Chondrocyte (in vitro differentiated cells): ENCODE measurements around the gene TTYH3. TPM values are rescaled to one million over a fixed set of nuclear protein-coding genes. Genes with fewer than 3 reads are reported as not detected.
"Not testable (repeated sequence)": the region's sequence is repeated elsewhere in the genome, so short reads cannot be mapped to it uniquely, and the experiment has no call there.

Source experiments
- DNase-seq: peaks from one replicate; pipeline ENCODE4 v3.0.0; 2021; ENCODE audit warnings: mixed read lengths, low spot score
- H3K27ac Mint-ChIP-seq: one replicate; pipeline ENCODE4 v1.8.0; 2021; ENCODE audit warnings: mild to moderate bottlenecking, moderate library complexity, mixed read lengths; ENCODE audit not compliant: unreplicated experiment
- H3K27me3 Mint-ChIP-seq: 2 replicates; pipeline ENCODE4 v1.8.0; 2021; ENCODE audit warnings: low read depth, mixed read lengths
- H3K36me3 Mint-ChIP-seq: 2 replicates; pipeline ENCODE4 v1.8.0; 2021; ENCODE audit warnings: low read depth, mixed read lengths
- H3K4me1 Mint-ChIP-seq: 2 replicates; pipeline ENCODE4 v1.8.0; 2021; ENCODE audit warnings: low read depth, mild to moderate bottlenecking, mixed read lengths
- H3K4me3 Mint-ChIP-seq: one replicate; pipeline ENCODE4 v1.8.0; 2021; ENCODE audit warnings: mild to moderate bottlenecking, moderate library complexity, mixed read lengths; ENCODE audit not compliant: unreplicated experiment
- H3K9me3 Mint-ChIP-seq: 2 replicates; pipeline ENCODE4 v1.8.0; 2021; ENCODE audit warnings: low read depth, mixed read lengths
- total RNA-seq: library from RNA; stranded (reverse); gene quantifications from 3 replicates; pipeline ENCODE4 v1.2.1, GENCODE V29; 2021
- TF ChIP-seq, protein P1 (sequence below): fragments of 200-600 bp; sonication (generic); IDR thresholded peaks from 2 replicates; pipeline ENCODE4 v1.5.0; 2021; ENCODE audit warnings: antibody characterized with exemption, mild to moderate bottlenecking, moderate library complexity

Gene TTYH3
- total RNA-seq, 1 donor from 2014 or later: 196 TPM

DNA sequence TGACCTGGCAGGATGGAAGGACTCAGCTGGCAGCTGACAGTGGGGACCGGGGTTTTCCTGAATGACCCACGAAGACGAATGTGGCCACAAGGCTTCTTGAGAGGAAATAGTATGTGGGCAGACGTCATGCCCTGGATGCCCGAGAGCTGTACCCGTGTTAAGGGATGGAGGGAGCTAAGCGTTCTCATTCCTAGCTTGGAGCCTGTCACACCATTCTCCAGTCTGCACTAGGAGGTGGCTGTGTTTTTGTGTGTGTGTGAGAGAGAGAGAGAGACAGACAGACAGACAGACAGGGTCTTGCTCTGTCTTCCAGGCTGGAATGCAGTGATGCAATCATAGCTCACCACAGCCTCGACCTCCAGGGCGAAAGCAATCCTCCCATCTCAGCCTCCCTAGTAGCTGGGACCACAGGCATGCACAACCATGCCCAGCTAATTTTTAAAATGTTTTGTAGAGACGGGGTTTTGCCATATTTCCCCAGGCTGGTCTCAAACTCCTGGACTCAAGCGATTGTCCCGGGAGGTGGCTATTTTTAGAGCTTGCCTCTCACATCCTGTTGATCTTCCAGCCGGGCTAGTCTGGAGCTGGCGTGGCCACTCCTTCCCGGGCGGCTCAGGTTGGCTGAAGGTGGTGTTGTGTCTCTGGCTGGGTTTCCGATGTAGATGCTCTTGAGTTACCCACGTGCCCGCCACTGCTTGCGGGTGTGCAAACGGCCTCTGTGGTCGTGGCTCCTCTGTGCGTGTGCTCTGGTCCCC is 58.3 kb downstream of the TTYH3 start:
- peak overlapping the region; percentile 20 for H3K4me3 Mint-ChIP-seq
- no peaks in the 10 kb centered on the region for H3K27me3 Mint-ChIP-seq
- no peaks in the 10 kb centered on the region for H3K36me3 Mint-ChIP-seq
- H3K27ac Mint-ChIP-seq: peak overlapping the region; percentile 87
- no peak for DNase-seq
- TF ChIP-seq, protein P1, sequence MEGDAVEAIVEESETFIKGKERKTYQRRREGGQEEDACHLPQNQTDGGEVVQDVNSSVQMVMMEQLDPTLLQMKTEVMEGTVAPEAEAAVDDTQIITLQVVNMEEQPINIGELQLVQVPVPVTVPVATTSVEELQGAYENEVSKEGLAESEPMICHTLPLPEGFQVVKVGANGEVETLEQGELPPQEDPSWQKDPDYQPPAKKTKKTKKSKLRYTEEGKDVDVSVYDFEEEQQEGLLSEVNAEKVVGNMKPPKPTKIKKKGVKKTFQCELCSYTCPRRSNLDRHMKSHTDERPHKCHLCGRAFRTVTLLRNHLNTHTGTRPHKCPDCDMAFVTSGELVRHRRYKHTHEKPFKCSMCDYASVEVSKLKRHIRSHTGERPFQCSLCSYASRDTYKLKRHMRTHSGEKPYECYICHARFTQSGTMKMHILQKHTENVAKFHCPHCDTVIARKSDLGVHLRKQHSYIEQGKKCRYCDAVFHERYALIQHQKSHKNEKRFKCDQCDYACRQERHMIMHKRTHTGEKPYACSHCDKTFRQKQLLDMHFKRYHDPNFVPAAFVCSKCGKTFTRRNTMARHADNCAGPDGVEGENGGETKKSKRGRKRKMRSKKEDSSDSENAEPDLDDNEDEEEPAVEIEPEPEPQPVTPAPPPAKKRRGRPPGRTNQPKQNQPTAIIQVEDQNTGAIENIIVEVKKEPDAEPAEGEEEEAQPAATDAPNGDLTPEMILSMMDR: peak; percentile 10
- peaks cover 34% of the 10 kb centered on the region for H3K4me1 Mint-ChIP-seq
- no peaks in the 10 kb centered on the region for H3K9me3 Mint-ChIP-seq

DNA sequence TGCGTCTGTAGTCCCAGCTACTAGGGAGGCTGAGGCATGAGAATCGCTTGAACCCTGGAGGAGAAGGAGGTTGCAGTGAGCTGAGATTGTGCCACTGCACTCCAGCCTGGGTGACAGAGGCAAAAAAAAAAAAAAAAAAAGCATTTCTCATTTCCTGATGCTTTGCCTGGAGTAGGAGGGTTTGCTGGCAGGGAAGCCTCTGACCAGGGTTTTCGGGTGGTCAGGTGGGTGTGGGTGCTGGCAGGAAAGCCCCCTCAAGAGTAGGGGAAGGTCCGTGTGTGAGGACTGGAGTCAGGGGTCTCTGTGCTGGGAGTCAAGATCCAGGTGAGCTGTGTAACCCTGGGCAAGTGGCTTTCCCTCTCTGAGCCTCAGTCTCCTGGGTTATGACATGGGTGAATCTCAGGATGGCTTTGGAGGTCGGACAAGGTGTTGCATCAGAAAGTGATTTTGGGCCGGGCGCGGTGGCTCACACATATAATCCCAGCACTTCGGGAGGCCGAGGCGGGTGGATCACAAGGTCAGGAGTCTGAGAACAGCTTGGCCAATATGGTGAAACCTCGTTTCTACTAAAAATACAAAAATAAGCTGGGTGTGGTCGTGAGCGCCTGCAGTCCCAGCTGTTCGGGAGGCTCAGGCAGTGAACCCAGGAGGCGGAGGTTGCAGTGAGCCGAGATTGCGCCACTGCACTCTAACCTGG is 59.4 kb downstream of the TTYH3 start:
- no peaks in the 10 kb centered on the region for H3K9me3 Mint-ChIP-seq
- H3K4me3 Mint-ChIP-seq: no peak overlapping the region
- DNase-seq: no peak
- TF ChIP-seq, protein P1: no peak
- peak overlapping the region; percentile 74 for H3K27ac Mint-ChIP-seq
- H3K4me1 Mint-ChIP-seq: peaks cover 34% of the 10 kb centered on the region
- H3K27me3 Mint-ChIP-seq: no peaks in the 10 kb centered on the region
- no peaks in the 10 kb centered on the region for H3K36me3 Mint-ChIP-seq

DNA sequence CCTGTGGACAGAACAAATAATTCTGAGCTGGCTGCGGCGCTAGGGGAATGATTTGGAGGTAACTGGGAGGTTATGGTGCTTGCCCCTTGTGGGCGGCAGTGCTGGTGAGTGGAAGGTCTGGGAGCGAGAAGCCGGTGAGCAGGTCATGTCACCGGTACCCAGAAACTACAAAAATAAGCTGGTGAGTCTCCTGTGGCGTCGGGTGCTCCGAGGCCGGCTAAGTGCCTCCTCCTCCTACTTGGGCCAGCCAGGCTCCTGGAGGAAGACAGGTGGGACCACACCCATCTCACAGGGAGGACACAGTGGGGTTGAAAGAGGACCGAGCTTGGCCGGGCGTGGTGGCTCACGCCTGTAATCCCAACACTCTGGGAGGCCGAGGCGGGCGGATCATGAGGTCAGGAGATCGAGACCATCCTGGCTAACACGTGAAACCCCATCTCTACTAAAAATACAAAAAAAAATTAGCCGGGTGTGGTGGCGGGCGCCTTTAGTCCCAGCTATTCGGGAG is 60.2 kb downstream of the TTYH3 start:
- peaks cover 34% of the 10 kb centered on the region for H3K4me1 Mint-ChIP-seq

DNA sequence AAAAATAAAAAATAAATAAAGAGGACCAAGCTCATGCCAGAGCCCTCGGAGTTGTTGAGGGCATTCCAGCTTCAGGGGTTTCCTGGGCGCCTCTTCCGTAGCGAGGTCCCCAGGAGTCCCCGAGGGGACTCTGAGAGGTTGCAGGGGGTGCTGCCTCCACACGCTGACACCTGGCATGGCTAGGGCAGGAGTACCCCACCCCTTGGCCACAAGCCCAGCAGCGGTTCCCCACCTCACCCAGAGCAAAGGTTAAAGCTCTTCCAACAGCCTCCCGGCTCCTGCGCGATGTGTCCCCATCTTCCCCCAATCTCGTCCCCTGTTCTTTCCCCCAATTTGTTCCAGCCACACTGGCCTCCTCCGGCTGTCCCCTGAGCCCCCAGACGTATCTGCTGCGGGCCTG is 60.8 kb downstream of the TTYH3 start:
- Mint-ChIP-seq H3K4me3 (no peak overlapping the region), H3K27me3 (no peaks in the 10 kb centered on the region), H3K27ac (no peak overlapping the region), H3K9me3 (no peaks in the 10 kb centered on the region), H3K4me1 (peaks cover 29% of the 10 kb centered on the region), H3K36me3 (no peaks in the 10 kb centered on the region)
- no peak for DNase-seq
- TF ChIP-seq, protein P1: no peak

More for the DNA sequence above, 60.2 kb downstream of the TTYH3 start:
- H3K27ac Mint-ChIP-seq: peak overlapping the region; percentile 59
- H3K4me3 Mint-ChIP-seq, H3K27me3 Mint-ChIP-seq, H3K36me3 Mint-ChIP-seq, DNase-seq, H3K9me3 Mint-ChIP-seq: not testable (repeated sequence)

DNA sequence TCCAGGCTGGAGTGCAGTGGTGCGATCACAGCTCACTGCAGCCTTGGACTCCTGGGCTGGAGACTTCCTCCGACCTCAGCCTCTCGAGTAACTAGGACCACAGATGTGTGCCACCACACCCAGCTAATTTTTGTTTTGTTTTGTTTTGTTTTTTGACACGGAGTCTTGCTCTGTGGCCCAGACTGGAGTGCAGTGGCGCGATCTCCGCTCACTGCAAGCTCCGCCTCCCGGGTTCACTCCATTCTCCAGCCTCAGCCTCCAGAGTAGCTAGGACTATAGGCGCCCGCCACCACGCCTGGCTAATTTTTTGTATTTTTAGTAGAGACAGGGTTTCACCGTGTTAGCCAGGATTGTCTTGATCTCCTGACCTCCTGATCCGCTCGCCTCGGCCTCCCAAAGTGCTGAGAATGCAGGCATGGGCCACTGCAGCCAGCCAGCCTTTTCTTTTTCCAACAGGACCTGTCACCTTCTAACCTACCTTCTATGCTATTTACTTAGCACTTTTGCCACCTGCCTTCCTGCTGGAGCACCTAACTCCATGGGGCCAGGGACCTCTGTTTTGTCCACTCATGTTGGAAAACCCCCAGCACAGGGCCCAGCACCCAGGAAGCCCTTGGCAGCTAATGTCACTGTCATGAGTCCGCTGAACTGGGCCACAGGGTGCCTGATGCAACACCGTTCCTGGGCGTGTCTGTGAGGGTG is 61.8 kb downstream of the TTYH3 start:
- not testable (repeated sequence) for H3K9me3 Mint-ChIP-seq, H3K27ac Mint-ChIP-seq, H3K4me3 Mint-ChIP-seq, DNase-seq, H3K27me3 Mint-ChIP-seq, H3K36me3 Mint-ChIP-seq
- H3K4me1 Mint-ChIP-seq: peaks cover 28% of the 10 kb centered on the region

DNA sequence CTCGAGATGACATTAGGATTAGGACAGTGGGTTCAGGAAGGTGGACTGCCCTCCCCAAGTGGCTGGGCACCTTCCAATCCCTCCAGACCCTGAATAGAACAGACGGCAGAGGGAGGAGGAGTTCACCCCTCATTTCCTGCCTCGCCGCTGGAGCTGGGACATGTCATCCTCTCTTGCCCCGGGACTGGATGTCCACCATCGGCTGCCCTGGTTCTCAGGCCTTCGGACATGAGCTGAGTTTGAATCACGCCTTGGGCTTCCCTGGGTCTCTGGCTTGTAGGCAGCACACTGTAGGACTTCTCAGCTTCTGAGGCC is 62.3 kb downstream of the TTYH3 start:
- not testable (repeated sequence) for H3K27ac Mint-ChIP-seq, DNase-seq, H3K4me3 Mint-ChIP-seq, H3K27me3 Mint-ChIP-seq, H3K36me3 Mint-ChIP-seq, H3K9me3 Mint-ChIP-seq
- peaks cover 23% of the 10 kb centered on the region for H3K4me1 Mint-ChIP-seq
